Mucosa of stomach (tissue), 1 donor: ENCODE measurements around the gene WIPI1.

Source experiments
- H3K27me3 ChIP-seq: one replicate; pipeline ENCODE4 v1.7.0; 2013; ENCODE audit warnings: mild to moderate bottlenecking, low read length; ENCODE audit not compliant: control insufficient read depth, insufficient read depth
- H3K36me3 ChIP-seq: one replicate; pipeline ENCODE4 v1.7.0; 2013; ENCODE audit warnings: low read length; ENCODE audit not compliant: control insufficient read depth, insufficient read depth
- H3K4me1 ChIP-seq: one replicate; pipeline ENCODE4 v1.7.0; 2013; ENCODE audit warnings: mild to moderate bottlenecking, low read length; ENCODE audit not compliant: control insufficient read depth, insufficient read depth
- H3K4me3 ChIP-seq: one replicate; pipeline ENCODE4 v1.7.0; 2013; ENCODE audit warnings: low read length
- H3K9ac ChIP-seq: one replicate; pipeline ENCODE4 v1.7.0; 2013; ENCODE audit warnings: mild to moderate bottlenecking, low read length, moderate library complexity
- H3K9me3 ChIP-seq: one replicate; pipeline ENCODE4 v1.7.0; 2013; ENCODE audit warnings: mild to moderate bottlenecking, low read length, moderate library complexity; ENCODE audit not compliant: control insufficient read depth
- donor health status: Pancreatic carcinoma.

WIPI1 gene

DNA sequence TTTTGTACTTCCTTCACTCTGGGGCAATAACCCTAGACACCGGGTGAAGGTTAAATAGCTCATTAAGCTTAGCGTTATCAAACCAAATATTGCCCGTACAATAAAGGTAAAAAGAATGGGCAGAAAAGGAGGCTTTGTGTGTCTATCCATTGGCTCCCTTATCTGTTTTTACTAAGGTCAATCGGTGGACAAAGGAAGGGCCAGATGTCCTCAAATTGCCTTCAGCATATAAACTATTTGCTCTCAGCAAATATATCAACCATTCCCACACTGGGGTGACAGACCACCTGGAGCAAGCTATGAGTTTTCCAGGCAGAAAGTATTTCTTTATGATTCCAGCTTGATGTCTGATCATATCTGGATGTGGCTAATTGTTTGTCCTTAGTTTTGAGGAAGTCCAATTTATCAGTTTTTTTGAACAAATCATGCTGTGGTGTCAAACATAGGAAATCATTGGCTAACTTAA, 25.3 kb upstream of the WIPI1 start:
- no peaks in the 10 kb centered on the region for H3K9me3 ChIP-seq
- H3K36me3 ChIP-seq, result no peaks in the 10 kb centered on the region
- no peak overlapping the region for H3K4me3 ChIP-seq
- no peak overlapping the region for H3K9ac ChIP-seq
- no peaks in the 10 kb centered on the region for H3K27me3 ChIP-seq
- no peaks in the 10 kb centered on the region for H3K4me1 ChIP-seq

DNA sequence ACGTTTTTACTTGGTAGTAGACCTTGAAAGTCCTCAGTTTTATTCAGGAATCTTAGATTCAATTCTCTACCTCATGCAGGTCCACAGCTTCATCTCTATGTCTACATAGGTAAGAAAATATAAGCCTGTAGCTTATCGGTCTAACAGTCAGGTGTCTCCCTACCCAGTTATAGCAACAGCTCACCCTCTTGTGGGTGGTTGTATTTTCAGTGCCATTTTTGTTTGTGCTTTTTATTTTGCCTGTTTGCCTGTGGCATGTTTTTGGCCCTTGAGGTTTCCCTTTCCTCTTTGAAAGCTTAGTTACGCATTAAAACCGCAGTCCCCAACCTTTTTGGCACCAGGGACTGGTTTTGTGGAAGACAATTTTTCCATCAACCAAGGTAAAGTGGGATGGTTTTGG, 23.6 kb upstream of the WIPI1 start:
- Histone ChIP-seq H3K4me3 (no peak overlapping the region), H3K27me3 (no peaks in the 10 kb centered on the region), H3K9ac (no peak overlapping the region), H3K4me1 (no peaks in the 10 kb centered on the region), H3K36me3 (no peaks in the 10 kb centered on the region), H3K9me3 (no peaks in the 10 kb centered on the region)

DNA sequence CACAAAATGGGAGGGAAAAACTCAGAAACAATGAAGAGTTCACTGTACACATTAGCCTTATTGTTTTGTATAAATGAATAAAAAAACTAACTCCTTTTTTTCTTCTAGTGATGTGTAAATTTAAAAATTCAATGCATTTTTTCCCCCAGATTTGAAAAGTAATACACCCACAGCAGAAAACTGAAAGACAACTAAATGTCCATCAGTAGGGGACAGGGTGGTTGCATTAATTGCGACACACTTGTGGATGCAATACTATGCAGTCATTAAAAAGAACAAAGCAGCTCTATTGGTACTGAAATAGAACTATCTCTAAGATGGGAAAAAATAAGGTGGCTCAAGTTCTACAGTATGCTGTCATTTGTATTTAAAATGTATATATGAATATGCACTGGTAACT, 13.7 kb upstream of the WIPI1 start:
- Histone ChIP-seq H3K27me3 (no peaks in the 10 kb centered on the region), H3K4me1 (peaks cover 6% of the 10 kb centered on the region), H3K4me3 (no peak overlapping the region), H3K9ac (no peak overlapping the region), H3K9me3 (no peaks in the 10 kb centered on the region), H3K36me3 (no peaks in the 10 kb centered on the region)

GRCh38 chr17:68468788-68469187, 11.5 kb upstream of the WIPI1 start:
- H3K36me3 ChIP-seq, result no peaks in the 10 kb centered on the region
- no peaks in the 10 kb centered on the region for H3K4me1 ChIP-seq
- H3K9me3 ChIP-seq, result no peaks in the 10 kb centered on the region
- H3K9ac ChIP-seq, result no peak overlapping the region
- H3K27me3 ChIP-seq, result no peaks in the 10 kb centered on the region
- no peak overlapping the region for H3K4me3 ChIP-seq

GRCh38 chr17:68468334-68468733, 11.0 kb upstream of the WIPI1 start:
- H3K27me3 ChIP-seq, result no peaks in the 10 kb centered on the region
- no peaks in the 10 kb centered on the region for H3K36me3 ChIP-seq
- no peak overlapping the region for H3K9ac ChIP-seq
- no peaks in the 10 kb centered on the region for H3K4me1 ChIP-seq
- H3K4me3 ChIP-seq, result no peak overlapping the region
- H3K9me3 ChIP-seq, result no peaks in the 10 kb centered on the region

DNA sequence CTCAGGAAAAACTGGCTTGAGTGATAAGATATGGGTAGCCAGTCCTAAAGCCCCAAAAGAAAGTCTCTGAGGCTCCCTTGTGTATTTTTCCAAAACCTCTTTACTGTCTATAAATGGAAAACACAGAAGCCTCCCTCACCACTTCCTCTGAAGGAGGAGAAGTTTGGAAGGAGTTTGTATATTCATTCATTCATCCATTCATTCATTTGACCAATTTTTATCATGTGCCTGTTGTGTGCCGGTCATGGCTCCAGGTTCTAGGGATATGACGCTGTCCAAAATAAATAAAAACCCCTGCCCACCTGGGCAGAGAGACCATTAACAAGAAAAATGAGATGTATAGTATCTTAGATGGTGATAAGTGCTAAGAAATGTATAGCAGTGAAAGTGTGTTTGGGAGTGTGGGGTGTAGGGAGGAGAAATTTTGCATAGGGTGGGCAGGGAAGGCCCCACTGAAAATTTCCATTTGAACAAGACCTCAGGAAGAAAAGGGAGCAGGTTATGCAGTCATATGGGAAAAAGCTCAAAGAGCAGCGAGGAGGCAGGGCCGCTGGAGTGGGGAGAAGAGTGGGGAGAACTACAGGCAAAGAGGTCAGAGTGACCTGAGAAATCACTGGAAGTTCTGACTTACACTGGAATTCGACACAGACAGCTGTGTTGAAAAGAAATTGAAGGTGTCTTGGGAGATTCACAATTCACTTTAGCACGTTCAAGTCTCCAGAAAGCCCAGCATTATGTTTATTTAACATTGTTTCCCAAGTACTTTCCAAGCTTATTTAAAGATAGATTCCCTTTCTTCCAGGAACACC, 6.1 kb upstream of the WIPI1 start:
- Histone ChIP-seq H3K36me3 (no peaks in the 10 kb centered on the region), H3K4me3 (no peak overlapping the region), H3K9ac (no peak overlapping the region)

GRCh38 chr17:68462381-68463210, 5.3 kb upstream of the WIPI1 start:
- H3K36me3 ChIP-seq, result no peaks in the 10 kb centered on the region
- H3K9me3 ChIP-seq, result no peaks in the 10 kb centered on the region
- no peak overlapping the region for H3K4me3 ChIP-seq
- H3K4me1 ChIP-seq, result peaks cover 4% of the 10 kb centered on the region
- H3K9ac ChIP-seq, result no peak overlapping the region
- no peaks in the 10 kb centered on the region for H3K27me3 ChIP-seq

More for the DNA sequence above, 6.1 kb upstream of the WIPI1 start:
- peaks cover 4% of the 10 kb centered on the region for H3K4me1 ChIP-seq
- no peaks in the 10 kb centered on the region for H3K27me3 ChIP-seq
- H3K9me3 ChIP-seq, result no peaks in the 10 kb centered on the region

DNA sequence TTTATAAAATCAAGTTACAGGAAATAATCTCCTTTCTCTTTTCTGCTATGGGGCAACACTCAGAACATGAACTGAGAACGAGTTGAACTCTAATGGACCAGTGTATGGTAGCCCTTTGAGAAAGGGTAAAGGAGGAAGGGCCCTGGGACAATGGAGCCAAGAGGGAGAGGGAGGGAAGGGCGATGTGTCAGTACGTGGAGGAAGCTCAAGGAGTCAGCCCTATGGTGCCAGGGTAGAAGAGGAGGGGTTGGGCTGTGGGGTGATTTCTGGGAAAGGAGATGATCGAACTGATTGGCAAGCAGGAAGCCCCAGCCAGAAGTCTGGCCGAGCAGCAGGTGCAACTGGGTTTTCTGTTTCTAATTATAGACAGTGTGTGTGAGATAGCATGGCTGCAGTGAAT, 4.3 kb upstream of the WIPI1 start:
- H3K4me1 ChIP-seq, result peaks cover 6% of the 10 kb centered on the region

GRCh38 chr17:68461122-68461539, 3.8 kb upstream of the WIPI1 start:
- Histone ChIP-seq H3K4me1 (peaks cover 10% of the 10 kb centered on the region), H3K36me3 (no peaks in the 10 kb centered on the region), H3K27me3 (no peaks in the 10 kb centered on the region), H3K4me3 (no peak overlapping the region), H3K9me3 (no peaks in the 10 kb centered on the region), H3K9ac (no peak overlapping the region)

More for the DNA sequence above, 4.3 kb upstream of the WIPI1 start:
- H3K9me3 ChIP-seq, result no peaks in the 10 kb centered on the region
- H3K27me3 ChIP-seq, result no peaks in the 10 kb centered on the region
- H3K36me3 ChIP-seq, result no peaks in the 10 kb centered on the region
- H3K9ac ChIP-seq, result no peak overlapping the region
- H3K4me3 ChIP-seq, result no peak overlapping the region

DNA sequence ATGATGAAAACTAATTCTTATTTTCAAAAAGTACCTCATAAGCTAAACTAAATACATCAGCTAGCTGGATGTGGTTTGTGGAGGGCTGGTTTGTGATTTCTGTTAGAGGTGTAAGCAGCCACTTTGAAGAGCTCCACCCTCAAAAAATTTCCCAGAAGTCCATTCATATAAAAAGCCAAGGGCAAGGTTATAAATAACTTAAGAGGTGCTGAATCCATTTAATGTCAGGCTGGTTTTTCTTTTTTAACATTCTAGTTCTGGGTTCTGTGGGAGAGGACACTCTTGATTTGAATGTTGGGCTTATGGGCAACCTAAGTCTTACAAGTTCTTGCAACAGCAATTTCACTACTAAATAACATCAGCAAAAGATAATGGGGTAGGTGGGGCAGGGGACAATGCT, 3.4 kb upstream of the WIPI1 start:
- no peak overlapping the region for H3K9ac ChIP-seq
- no peaks in the 10 kb centered on the region for H3K27me3 ChIP-seq
- H3K4me3 ChIP-seq, result no peak overlapping the region
- peaks cover 11% of the 10 kb centered on the region for H3K4me1 ChIP-seq
- H3K36me3 ChIP-seq, result no peaks in the 10 kb centered on the region
- no peaks in the 10 kb centered on the region for H3K9me3 ChIP-seq

DNA sequence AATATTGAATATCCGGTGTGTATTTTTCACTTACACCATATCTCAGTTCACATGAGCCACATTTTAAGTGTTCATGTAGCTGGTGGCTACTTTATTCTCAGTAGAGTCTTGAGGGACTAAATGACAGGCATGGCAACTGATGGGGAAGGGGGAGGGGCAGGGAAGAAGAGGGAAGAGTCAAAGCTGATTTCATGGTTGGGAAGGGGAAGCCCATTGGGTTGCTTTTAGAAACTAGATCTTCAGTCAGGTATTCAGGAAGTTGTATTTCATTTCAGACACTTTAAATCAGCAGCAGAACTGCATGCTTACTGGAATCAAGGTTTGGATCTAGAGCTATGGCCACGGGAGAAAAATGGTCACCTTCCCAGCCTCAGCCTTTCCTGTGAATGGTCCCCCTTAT, 2.9 kb upstream of the WIPI1 start:
- no peaks in the 10 kb centered on the region for H3K27me3 ChIP-seq

GRCh38 chr17:68459037-68459639, 1.8 kb upstream of the WIPI1 start:
- Histone ChIP-seq H3K9ac (no peak overlapping the region), H3K9me3 (no peaks in the 10 kb centered on the region), H3K4me1 (peaks cover 11% of the 10 kb centered on the region), H3K36me3 (no peaks in the 10 kb centered on the region), H3K27me3 (no peaks in the 10 kb centered on the region), H3K4me3 (no peak overlapping the region)

More for the DNA sequence above, 2.9 kb upstream of the WIPI1 start:
- no peaks in the 10 kb centered on the region for H3K36me3 ChIP-seq
- no peaks in the 10 kb centered on the region for H3K9me3 ChIP-seq
- H3K4me3 ChIP-seq, result no peak overlapping the region
- H3K9ac ChIP-seq, result no peak overlapping the region
- H3K4me1 ChIP-seq, result peaks cover 11% of the 10 kb centered on the region
